Activated T-helper 1 cell treated with anti-CD3 and anti-CD28 coated beads, Interleukin-2, amount 50 U/mL, for 16 hours (primary cell): ENCODE data around the gene FBXW12.

Experiments used
- DNase-seq, 2 donors: peaks; one replicate each; pipeline ENCODE4 v3.0.0-alpha.2; 2020; ENCODE audit warnings: low read depth in 1 of 2, low spot score in 1 of 2

Gene FBXW12

GRCh38 chr3:48433472-48434118 is 61.6 kb downstream of the FBXW12 start:
- no peak for DNase-seq

GRCh38 chr3:48434591-48435222 is 62.7 kb downstream of the FBXW12 start:
- no peak for DNase-seq

GRCh38 chr3:48435223-48435595 is 63.2 kb downstream of the FBXW12 start:
- DNase-seq: no peak

GRCh38 chr3:48435774-48436476 is 63.9 kb downstream of the FBXW12 start:
- DNase-seq: peak; percentile 77 to 79

GRCh38 chr3:48436477-48436787 is 64.4 kb downstream of the FBXW12 start:
- DNase-seq: no peak

GRCh38 chr3:48436855-48437254 is 64.8 kb downstream of the FBXW12 start:
- DNase-seq: no peak

GRCh38 chr3:48437812-48438211 is 65.8 kb downstream of the FBXW12 start:
- no peak for DNase-seq

GRCh38 chr3:48439820-48440589 is 68.0 kb downstream of the FBXW12 start, which contains the start of the genes CCDC51 and TMA7:
Gene CCDC51 (minus strand): TSS chr3:48440119. CDS start chr3:48435128, 4,991 bp downstream.
Gene TMA7 (plus strand): TSS chr3:48440257. CDS start chr3:48440297, 40 bp downstream.
- peak; percentile 97 for DNase-seq

- no peak for DNase-seq
Measured at GRCh38 chr3:48440590-48440958, 68.6 kb downstream of the FBXW12 start.

- DNase-seq: no peak
Measured at GRCh38 chr3:48441940-48442339, 69.9 kb downstream of the FBXW12 start.
